OCI-LY1 (cell line): ENCODE results near the gene EPO.

Source experiments
- CTCF ChIP-seq: fragments of 200-600 bp; sonication (generic), shearing (Covaris generic); IDR thresholded peaks from 2 replicates; pipeline ENCODE4 v1.5.1; 2017; ENCODE audit warnings: mild to moderate bottlenecking, antibody characterized with exemption, low read length, moderate library complexity, mixed read lengths
- EZH2 ChIP-seq: fragments of 200-600 bp; sonication (generic), shearing (Covaris generic); IDR thresholded peaks from 2 replicates; pipeline ENCODE4 v1.8.0; 2017; ENCODE audit warnings: borderline replicate concordance, mixed run types, mild to moderate bottlenecking, antibody characterized with exemption, low read length, moderate library complexity, mixed read lengths

- no peak for TF ChIP-seq CTCF
- TF ChIP-seq EZH2 = no peak
These were observed 27.7 kb upstream of the EPO start for GRCh38 chr7:100692578-100692961.
